Liver (tissue), 9 donors: ENCODE results near the gene MYH11. TPM values are rescaled to one million over a fixed set of nuclear protein-coding genes. Genes with fewer than 3 reads are reported as not detected.

ENCODE experiments used
- DNase-seq: peaks from one replicate; pipeline ENCODE4 v3.0.0-alpha.2; 2017; ENCODE audit warnings: low spot score
- H3K27ac ChIP-seq, 2 donors: one replicate each; pipeline ENCODE4 v1.7.0; 2013; ENCODE audit warnings: inconsistent platforms in 2 of 2, low read length in 2 of 2, control low read depth in 1 of 2, low read depth in 1 of 2, mild to moderate bottlenecking in 1 of 2
- H3K27me3 ChIP-seq, 4 donors: one replicate each; pipeline versions ENCODE4 v1.6.1 to v1.7.0; 2013; ENCODE audit warnings: low read length in 3 of 4, inconsistent platforms in 1 of 4, mild to moderate bottlenecking in 1 of 4, moderate library complexity in 1 of 4; ENCODE audit not compliant: control insufficient read depth in 4 of 4, insufficient read depth in 4 of 4
- H3K36me3 ChIP-seq, 4 donors: one replicate each; pipeline versions ENCODE4 v1.6.1 to v1.7.0; 2013; ENCODE audit warnings: low read length in 3 of 4, mild to moderate bottlenecking in 3 of 4, low read depth in 1 of 4, moderate library complexity in 1 of 4; ENCODE audit not compliant: control insufficient read depth in 4 of 4, insufficient read depth in 3 of 4
- H3K4me1 ChIP-seq, 4 donors: one replicate each; pipeline versions ENCODE4 v1.6.1 to v1.7.0; 2013; ENCODE audit warnings: low read length in 3 of 4, mild to moderate bottlenecking in 3 of 4, moderate library complexity in 1 of 4; ENCODE audit not compliant: control insufficient read depth in 4 of 4, insufficient read depth in 4 of 4
- H3K4me3 ChIP-seq, 3 donors: one replicate each; pipeline versions ENCODE4 v1.6.1 to v1.7.0; 2013; ENCODE audit warnings: low read length in 3 of 3, control low read depth in 1 of 3, low read depth in 1 of 3, mild to moderate bottlenecking in 1 of 3
- H3K9ac ChIP-seq, 2 donors: one replicate each; pipeline ENCODE4 v1.7.0; 2013; ENCODE audit warnings: low read length in 2 of 2, mild to moderate bottlenecking in 2 of 2, moderate library complexity in 2 of 2, control low read depth in 1 of 2, low read depth in 1 of 2
- H3K9me3 ChIP-seq, 4 donors: one replicate each; pipeline versions ENCODE4 v1.6.1 to v1.7.0; 2013; ENCODE audit warnings: low read length in 3 of 4; ENCODE audit not compliant: control insufficient read depth in 4 of 4
- EGR1 ChIP-seq, 2 donors: IDR thresholded peaks; 2 replicates each; pipeline ENCODE4 v1.6.1; 2016 to 2018; ENCODE audit warnings: antibody characterized with exemption in 2 of 2, low read depth in 2 of 2
- FOXA2 ChIP-seq: IDR thresholded peaks from 2 replicates; pipeline ENCODE4 v1.6.1; 2016; ENCODE audit warnings: antibody characterized with exemption
- GABPA ChIP-seq, 2 donors: IDR thresholded peaks in 1 of 2; conservative IDR thresholded peaks in 1 of 2; 2 replicates each; pipeline ENCODE4 v1.6.1; 2016; ENCODE audit warnings: antibody characterized with exemption in 2 of 2, mild to moderate bottlenecking in 1 of 2, moderate library complexity in 1 of 2
- HNF4G ChIP-seq: IDR thresholded peaks from 2 replicates; pipeline ENCODE4 v1.6.1; 2016; ENCODE audit warnings: antibody characterized with exemption
- JUND ChIP-seq, 2 donors: IDR thresholded peaks; 2 replicates each; pipeline ENCODE4 v1.6.1; 2016; ENCODE audit warnings: antibody characterized with exemption in 2 of 2
- NR2F2 ChIP-seq: IDR thresholded peaks from 2 replicates; pipeline ENCODE4 v1.6.1; 2016; ENCODE audit warnings: antibody characterized with exemption
- RAD21 ChIP-seq, 2 donors: IDR thresholded peaks; 2 replicates each; pipeline ENCODE4 v1.6.1; 2016; ENCODE audit warnings: antibody characterized with exemption in 2 of 2, mild to moderate bottlenecking in 2 of 2
- RXRA ChIP-seq, 2 donors: IDR thresholded peaks; 2 replicates each; pipeline ENCODE4 v1.6.1; 2017 to 2018; ENCODE audit warnings: antibody characterized with exemption in 2 of 2, mild to moderate bottlenecking in 1 of 2
- TAF1 ChIP-seq: conservative IDR thresholded peaks from 2 replicates; pipeline ENCODE4 v1.6.1; 2016; ENCODE audit warnings: antibody characterized with exemption, mild to moderate bottlenecking
- YY1 ChIP-seq: IDR thresholded peaks from 2 replicates; pipeline ENCODE4 v1.6.1; 2016; ENCODE audit warnings: antibody characterized with exemption, mild to moderate bottlenecking
- WGBS: extraction: QIAGEN DNeasy Blood & Tissue Kit; methylation state at CpG from one replicate; pipeline ENCODE4 v1.1.7; 2013; 5-methylcytosine and 5-hydroxymethylcytosine counted together
- polyA plus RNA-seq, 2 donors: library from polyadenylated mRNA; stranded (reverse) in 1 of 2; unstranded in 1 of 2; fragments of 200-250 nt in 1 of 2; fragments of >200 nt in 1 of 2; fragmentation: Nextera tagmentation in 1 of 2; extraction: Ambion mirVana in 1 of 2; gene quantifications; one replicate each; pipeline versions ENCODE4 v1.2.1 to v1.2.3, GENCODE V29; 2013 to 2015
- total RNA-seq, 2 donors: library from RNA; depleted of rRNA; stranded (reverse); fragments of >200 nt; gene quantifications; one replicate each; pipeline ENCODE4 v1.2.3, GENCODE V29; 2014
- TF ChIP-seq, protein P1 (sequence below): IDR thresholded peaks from 2 replicates; pipeline ENCODE4 v1.6.1; 2016; ENCODE audit warnings: antibody characterized with exemption, mild to moderate bottlenecking
- TF ChIP-seq, protein P2 (sequence below): IDR thresholded peaks from 2 replicates; pipeline ENCODE4 v1.6.1; 2016; ENCODE audit warnings: antibody characterized with exemption
- TF ChIP-seq, protein P3 (sequence below): IDR thresholded peaks from 2 replicates; pipeline ENCODE4 v1.6.1; 2016; ENCODE audit warnings: antibody characterized with exemption
- TF ChIP-seq, protein P4 (sequence below): fragments of 150-350 bp; IDR thresholded peaks from 2 replicates; pipeline ENCODE4 v1.5.1; 2017; ENCODE audit warnings: improper control_type of control experiment, low read depth, low read length; ENCODE audit not compliant: missing input control
- TF ChIP-seq, protein P5 (sequence below): IDR thresholded peaks from 2 replicates; pipeline ENCODE4 v1.6.1; 2016; ENCODE audit warnings: antibody characterized with exemption
- donor health status: healthy.
- donor health status: healthy.
- donor health status: healthy.
- donor health status: healthy.
- donor health status: healthy.

MYH11 gene
- total and polyA plus RNA-seq, 4 donors: 0.51 to 33.7 (median 4.0) TPM

DNA sequence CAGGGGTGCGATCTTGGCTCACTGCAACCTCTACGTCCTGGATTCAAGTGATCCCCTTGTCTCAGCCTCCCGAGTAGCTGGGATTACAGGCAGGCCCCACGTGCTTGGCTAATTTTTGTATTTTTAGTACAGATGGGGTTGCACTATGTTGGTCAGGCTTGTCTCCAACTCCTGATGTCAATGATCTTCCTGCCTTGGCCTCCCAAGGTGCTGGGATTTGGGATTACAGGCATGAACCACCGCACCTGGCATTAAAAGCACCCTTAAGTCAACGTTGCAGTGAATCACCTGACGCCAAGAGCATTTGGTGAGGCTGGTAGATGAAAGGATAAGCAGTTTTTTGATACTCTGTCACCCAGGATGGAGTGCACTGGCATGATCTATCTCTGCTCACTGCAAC lies 147.8 kb downstream of the MYH11 start (continued):
- TF ChIP-seq, protein P1, sequence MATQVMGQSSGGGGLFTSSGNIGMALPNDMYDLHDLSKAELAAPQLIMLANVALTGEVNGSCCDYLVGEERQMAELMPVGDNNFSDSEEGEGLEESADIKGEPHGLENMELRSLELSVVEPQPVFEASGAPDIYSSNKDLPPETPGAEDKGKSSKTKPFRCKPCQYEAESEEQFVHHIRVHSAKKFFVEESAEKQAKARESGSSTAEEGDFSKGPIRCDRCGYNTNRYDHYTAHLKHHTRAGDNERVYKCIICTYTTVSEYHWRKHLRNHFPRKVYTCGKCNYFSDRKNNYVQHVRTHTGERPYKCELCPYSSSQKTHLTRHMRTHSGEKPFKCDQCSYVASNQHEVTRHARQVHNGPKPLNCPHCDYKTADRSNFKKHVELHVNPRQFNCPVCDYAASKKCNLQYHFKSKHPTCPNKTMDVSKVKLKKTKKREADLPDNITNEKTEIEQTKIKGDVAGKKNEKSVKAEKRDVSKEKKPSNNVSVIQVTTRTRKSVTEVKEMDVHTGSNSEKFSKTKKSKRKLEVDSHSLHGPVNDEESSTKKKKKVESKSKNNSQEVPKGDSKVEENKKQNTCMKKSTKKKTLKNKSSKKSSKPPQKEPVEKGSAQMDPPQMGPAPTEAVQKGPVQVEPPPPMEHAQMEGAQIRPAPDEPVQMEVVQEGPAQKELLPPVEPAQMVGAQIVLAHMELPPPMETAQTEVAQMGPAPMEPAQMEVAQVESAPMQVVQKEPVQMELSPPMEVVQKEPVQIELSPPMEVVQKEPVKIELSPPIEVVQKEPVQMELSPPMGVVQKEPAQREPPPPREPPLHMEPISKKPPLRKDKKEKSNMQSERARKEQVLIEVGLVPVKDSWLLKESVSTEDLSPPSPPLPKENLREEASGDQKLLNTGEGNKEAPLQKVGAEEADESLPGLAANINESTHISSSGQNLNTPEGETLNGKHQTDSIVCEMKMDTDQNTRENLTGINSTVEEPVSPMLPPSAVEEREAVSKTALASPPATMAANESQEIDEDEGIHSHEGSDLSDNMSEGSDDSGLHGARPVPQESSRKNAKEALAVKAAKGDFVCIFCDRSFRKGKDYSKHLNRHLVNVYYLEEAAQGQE: no peak
- TF ChIP-seq GABPA (IDR thresholded peaks at IDR 0.05 in 1 of 2, conservative IDR thresholded peaks at IDR 0.05 in 1 of 2) (no peak), RXRA (IDR thresholded peaks at IDR 0.05) (no peak)
- TF ChIP-seq, protein P2, sequence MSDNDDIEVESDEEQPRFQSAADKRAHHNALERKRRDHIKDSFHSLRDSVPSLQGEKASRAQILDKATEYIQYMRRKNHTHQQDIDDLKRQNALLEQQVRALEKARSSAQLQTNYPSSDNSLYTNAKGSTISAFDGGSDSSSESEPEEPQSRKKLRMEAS: no peak

DNA sequence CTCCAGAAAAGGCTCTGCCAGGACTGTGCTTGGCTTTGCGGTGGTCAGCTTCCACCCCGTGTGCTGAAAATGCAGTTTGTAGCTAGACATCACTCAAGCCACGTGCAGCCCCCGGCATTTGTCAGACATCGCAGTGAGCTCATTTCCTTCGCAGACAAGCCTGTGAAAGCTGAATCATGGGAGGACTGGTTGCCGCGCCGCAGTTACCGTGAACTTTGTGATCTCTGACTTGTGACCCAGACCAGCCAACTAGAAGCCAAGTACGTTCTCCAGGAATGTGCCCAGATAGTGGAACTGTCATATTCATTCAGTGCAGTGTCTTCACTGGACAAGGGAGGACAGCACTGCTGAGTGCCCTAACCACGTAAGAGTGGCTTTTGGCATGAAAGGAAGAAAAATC lies 148.7 kb downstream of the MYH11 start:
- Histone ChIP-seq H3K4me1 (no peaks in the 10 kb centered on the region), H3K36me3 (no peaks in the 10 kb centered on the region), H3K9ac (no peak overlapping the region), H3K9me3 (no peaks in the 10 kb centered on the region), H3K27me3 (no peaks in the 10 kb centered on the region), H3K27ac (no peak overlapping the region), H3K4me3 (no peak overlapping the region)
- peak; percentile 86 for TF ChIP-seq NR2F2
- TF ChIP-seq, protein P3, sequence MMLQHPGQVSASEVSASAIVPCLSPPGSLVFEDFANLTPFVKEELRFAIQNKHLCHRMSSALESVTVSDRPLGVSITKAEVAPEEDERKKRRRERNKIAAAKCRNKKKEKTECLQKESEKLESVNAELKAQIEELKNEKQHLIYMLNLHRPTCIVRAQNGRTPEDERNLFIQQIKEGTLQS: no peak
- peak in 1 of 2 donors; percentile 38 for TF ChIP-seq RXRA (IDR thresholded peaks at IDR 0.05)
- WGBS: 77% methylated on average over 12 of the region's 12 CpGs
- no peak for DNase-seq

DNA sequence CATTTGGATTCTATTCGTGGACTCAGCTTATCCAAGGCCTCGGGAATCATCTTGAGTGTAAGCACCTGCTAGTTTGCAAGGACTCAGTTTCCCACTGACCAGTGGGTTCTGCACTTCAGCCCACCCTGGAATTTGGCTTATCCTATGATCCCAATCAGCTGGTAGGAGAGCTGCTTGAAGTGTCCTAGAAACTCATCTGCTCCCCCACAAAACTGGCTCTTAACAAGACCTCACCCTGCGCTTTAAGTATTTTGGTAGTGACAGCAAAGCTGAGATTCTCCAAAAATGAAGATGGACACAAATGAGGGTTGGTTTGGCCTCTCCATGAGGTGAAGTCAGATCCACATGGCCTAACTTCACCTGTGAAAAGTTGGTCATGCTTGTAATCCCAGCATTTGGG lies 149.5 kb downstream of the MYH11 start:
- Histone ChIP-seq H3K36me3 (no peaks in the 10 kb centered on the region), H3K27me3 (no peaks in the 10 kb centered on the region), H3K27ac (no peak overlapping the region), H3K9ac (no peak overlapping the region), H3K4me1 (no peaks in the 10 kb centered on the region), H3K4me3 (no peak overlapping the region), H3K9me3 (no peaks in the 10 kb centered on the region)
- TF ChIP-seq, protein P4, sequence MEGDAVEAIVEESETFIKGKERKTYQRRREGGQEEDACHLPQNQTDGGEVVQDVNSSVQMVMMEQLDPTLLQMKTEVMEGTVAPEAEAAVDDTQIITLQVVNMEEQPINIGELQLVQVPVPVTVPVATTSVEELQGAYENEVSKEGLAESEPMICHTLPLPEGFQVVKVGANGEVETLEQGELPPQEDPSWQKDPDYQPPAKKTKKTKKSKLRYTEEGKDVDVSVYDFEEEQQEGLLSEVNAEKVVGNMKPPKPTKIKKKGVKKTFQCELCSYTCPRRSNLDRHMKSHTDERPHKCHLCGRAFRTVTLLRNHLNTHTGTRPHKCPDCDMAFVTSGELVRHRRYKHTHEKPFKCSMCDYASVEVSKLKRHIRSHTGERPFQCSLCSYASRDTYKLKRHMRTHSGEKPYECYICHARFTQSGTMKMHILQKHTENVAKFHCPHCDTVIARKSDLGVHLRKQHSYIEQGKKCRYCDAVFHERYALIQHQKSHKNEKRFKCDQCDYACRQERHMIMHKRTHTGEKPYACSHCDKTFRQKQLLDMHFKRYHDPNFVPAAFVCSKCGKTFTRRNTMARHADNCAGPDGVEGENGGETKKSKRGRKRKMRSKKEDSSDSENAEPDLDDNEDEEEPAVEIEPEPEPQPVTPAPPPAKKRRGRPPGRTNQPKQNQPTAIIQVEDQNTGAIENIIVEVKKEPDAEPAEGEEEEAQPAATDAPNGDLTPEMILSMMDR: no peak
- TF ChIP-seq EGR1 (IDR thresholded peaks at IDR 0.05; ENCODE audit: low read depth in 2 of 2) (no peak), YY1 (no peak), RAD21 (IDR thresholded peaks at IDR 0.05) (no peak), TAF1 (no peak), RXRA (IDR thresholded peaks at IDR 0.05) (no peak), JUND (IDR thresholded peaks at IDR 0.05) (no peak), HNF4G (no peak), FOXA2 (no peak)
- TF ChIP-seq, protein P5, sequence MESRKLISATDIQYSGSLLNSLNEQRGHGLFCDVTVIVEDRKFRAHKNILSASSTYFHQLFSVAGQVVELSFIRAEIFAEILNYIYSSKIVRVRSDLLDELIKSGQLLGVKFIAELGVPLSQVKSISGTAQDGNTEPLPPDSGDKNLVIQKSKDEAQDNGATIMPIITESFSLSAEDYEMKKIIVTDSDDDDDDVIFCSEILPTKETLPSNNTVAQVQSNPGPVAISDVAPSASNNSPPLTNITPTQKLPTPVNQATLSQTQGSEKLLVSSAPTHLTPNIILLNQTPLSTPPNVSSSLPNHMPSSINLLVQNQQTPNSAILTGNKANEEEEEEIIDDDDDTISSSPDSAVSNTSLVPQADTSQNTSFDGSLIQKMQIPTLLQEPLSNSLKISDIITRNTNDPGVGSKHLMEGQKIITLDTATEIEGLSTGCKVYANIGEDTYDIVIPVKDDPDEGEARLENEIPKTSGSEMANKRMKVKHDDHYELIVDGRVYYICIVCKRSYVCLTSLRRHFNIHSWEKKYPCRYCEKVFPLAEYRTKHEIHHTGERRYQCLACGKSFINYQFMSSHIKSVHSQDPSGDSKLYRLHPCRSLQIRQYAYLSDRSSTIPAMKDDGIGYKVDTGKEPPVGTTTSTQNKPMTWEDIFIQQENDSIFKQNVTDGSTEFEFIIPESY: no peak
- over 99% methylated on average over 3 of the region's 3 CpGs for WGBS
- DNase-seq: no peak
